Measurements from ENCODE around the gene ZSWIM5.

DNA sequence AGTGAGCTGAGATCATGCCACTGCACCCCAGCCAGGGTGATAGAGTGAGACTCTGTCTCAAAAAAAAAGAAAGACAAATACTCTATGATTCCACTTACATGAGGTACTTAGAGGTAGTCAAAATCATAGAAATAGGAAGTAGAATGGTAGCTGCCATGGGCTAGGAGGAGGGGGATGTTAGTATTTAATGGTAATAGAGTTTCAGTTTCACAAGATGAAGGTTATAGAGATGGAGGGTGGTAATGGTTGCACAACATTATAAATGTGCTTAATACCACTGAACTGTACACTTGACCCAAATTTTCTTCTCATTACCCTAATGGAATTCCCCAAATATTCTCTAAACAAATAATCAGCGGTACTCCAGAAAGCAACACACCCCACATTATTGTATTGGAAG is 232.8 kb downstream of the ZSWIM5 start:
- TF ChIP-seq, protein P1, sequence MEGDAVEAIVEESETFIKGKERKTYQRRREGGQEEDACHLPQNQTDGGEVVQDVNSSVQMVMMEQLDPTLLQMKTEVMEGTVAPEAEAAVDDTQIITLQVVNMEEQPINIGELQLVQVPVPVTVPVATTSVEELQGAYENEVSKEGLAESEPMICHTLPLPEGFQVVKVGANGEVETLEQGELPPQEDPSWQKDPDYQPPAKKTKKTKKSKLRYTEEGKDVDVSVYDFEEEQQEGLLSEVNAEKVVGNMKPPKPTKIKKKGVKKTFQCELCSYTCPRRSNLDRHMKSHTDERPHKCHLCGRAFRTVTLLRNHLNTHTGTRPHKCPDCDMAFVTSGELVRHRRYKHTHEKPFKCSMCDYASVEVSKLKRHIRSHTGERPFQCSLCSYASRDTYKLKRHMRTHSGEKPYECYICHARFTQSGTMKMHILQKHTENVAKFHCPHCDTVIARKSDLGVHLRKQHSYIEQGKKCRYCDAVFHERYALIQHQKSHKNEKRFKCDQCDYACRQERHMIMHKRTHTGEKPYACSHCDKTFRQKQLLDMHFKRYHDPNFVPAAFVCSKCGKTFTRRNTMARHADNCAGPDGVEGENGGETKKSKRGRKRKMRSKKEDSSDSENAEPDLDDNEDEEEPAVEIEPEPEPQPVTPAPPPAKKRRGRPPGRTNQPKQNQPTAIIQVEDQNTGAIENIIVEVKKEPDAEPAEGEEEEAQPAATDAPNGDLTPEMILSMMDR (IDR thresholded peaks at IDR 0.05), result no peak
- TF ChIP-seq POLR2A (IDR thresholded peaks at IDR 0.05) (no peak), POLR2AphosphoS5 (IDR thresholded peaks at IDR 0.05) (no peak)

All from transverse colon (tissue), 4 donors.